Measurements from ENCODE around the gene DLG2.

DLG2 gene

GRCh38 chr11:84024266-84024665, 1602.9 kb downstream of the DLG2 start:
- no peak for DNase-seq

GRCh38 chr11:84022695-84023094, 1604.4 kb downstream of the DLG2 start:
- DNase-seq: no peak

- DNase-seq: no peak
Observed at GRCh38 chr11:84022201-84022600, 1604.9 kb downstream of the DLG2 start.

- no peak for DNase-seq
Observed at GRCh38 chr11:84021291-84021690, 1605.9 kb downstream of the DLG2 start.

GRCh38 chr11:84019571-84020194, 1607.5 kb downstream of the DLG2 start:
- no peak for DNase-seq

- no peak for DNase-seq
Observed at GRCh38 chr11:84014539-84014938, 1612.6 kb downstream of the DLG2 start.

GRCh38 chr11:84012171-84012826, 1614.8 kb downstream of the DLG2 start:
- no peak for DNase-seq

- no peak for DNase-seq
Observed at GRCh38 chr11:84003181-84003580, 1624.0 kb downstream of the DLG2 start.

- DNase-seq: no peak
Observed at GRCh38 chr11:83998921-83999320, 1628.2 kb downstream of the DLG2 start.

GRCh38 chr11:83990160-83990733, 1636.9 kb downstream of the DLG2 start:
- DNase-seq: no peak

- DNase-seq: no peak
Observed at GRCh38 chr11:83982825-83983224, 1644.3 kb downstream of the DLG2 start.

GRCh38 chr11:83979593-83979992, 1647.6 kb downstream of the DLG2 start:
- no peak for DNase-seq

- DNase-seq: no peak
Observed at GRCh38 chr11:83978942-83979341, 1648.2 kb downstream of the DLG2 start.

- DNase-seq: no peak
Observed at GRCh38 chr11:83976086-83976485, 1651.1 kb downstream of the DLG2 start.

GRCh38 chr11:83972536-83972935, 1654.6 kb downstream of the DLG2 start:
- no peak for DNase-seq

GRCh38 chr11:83971063-83971462, 1656.1 kb downstream of the DLG2 start:
- DNase-seq: no peak

- DNase-seq: no peak
Observed at GRCh38 chr11:83970061-83970671, 1657.0 kb downstream of the DLG2 start.

- DNase-seq: no peak
Observed at GRCh38 chr11:83957038-83957900, 1669.9 kb downstream of the DLG2 start.

GRCh38 chr11:83956119-83956697, 1670.9 kb downstream of the DLG2 start:
- DNase-seq: no peak

GRCh38 chr11:83954780-83955179, 1672.4 kb downstream of the DLG2 start:
- DNase-seq: no peak

- DNase-seq: no peak
Observed at GRCh38 chr11:83951521-83951920, 1675.6 kb downstream of the DLG2 start.

- no peak for DNase-seq
Observed at GRCh38 chr11:83948200-83948599, 1678.9 kb downstream of the DLG2 start.

GRCh38 chr11:83945976-83946375, 1681.2 kb downstream of the DLG2 start:
- DNase-seq: no peak

All from activated effector memory CD4-positive, alpha-beta T cell treated with Interleukin-2 at 50 U/mL for 16 hours (primary cell).